Measurements from ENCODE around the gene ASIC2.

GRCh38 chr17:33227911-33228310 lies 65.2 kb downstream of the ASIC2 start:
- TF ChIP-seq CTCF (IDR thresholded peaks at IDR 0.05 in 2 of 3, conservative IDR thresholded peaks at IDR 0.05 in 1 of 3; ENCODE audit: borderline replicate concordance in 1 of 3, insufficient read depth in 1 of 3, low read depth in 2 of 3, low read length in 2 of 3) (no peak), MAX (IDR thresholded peaks at IDR 0.05) (no peak)
